Esophagus squamous epithelium (tissue), 5 donors: ENCODE measurements around the gene RAET1G. TPM values are rescaled to one million over a fixed set of nuclear protein-coding genes. Genes with fewer than 3 reads are reported as not detected.
"Not testable (repeated sequence)": the region's sequence is repeated elsewhere in the genome, so short reads cannot be mapped to it uniquely, and the experiment has no call there.

Source experiments
- DNase-seq: peaks from one replicate; lab custom pipeline; 2025; lab: John Stamatoyannopoulos, UW
- H3K27ac ChIP-seq, 4 donors: fragments of 200-600 bp; sonication (generic); one replicate each; pipeline ENCODE4 v1.5.1; 2016 to 2019; ENCODE audit warnings: mild to moderate bottlenecking in 1 of 4
- H3K27me3 ChIP-seq, 4 donors: fragments of 200-600 bp; sonication (generic); 1 replicate in 3 of 4; 2 replicates in 1 of 4; pipeline versions ENCODE4 v1.5.1 to v1.6.0; 2017 to 2021; ENCODE audit warnings: antibody characterized with exemption in 1 of 4
- H3K36me3 ChIP-seq, 3 donors: fragments of 200-600 bp; sonication (generic); one replicate each; pipeline ENCODE4 v1.5.1; 2016 to 2019
- H3K4me1 ChIP-seq, 3 donors: fragments of 200-600 bp; sonication (generic); one replicate each; pipeline ENCODE4 v1.5.1; 2017 to 2019
- H3K4me3 ChIP-seq, 4 donors: fragments of 200-600 bp; sonication (generic); 1 replicate in 3 of 4; 2 replicates in 1 of 4; pipeline ENCODE4 v1.5.1; 2016 to 2019; ENCODE audit warnings: mild to moderate bottlenecking in 2 of 4, moderate library complexity in 1 of 4
- H3K9me3 ChIP-seq, 3 donors: fragments of 200-600 bp; sonication (generic); one replicate each; pipeline ENCODE4 v1.5.1; 2016 to 2019
- CTCF ChIP-seq, 6 experiments: fragments of 450-650 bp in 4 of 6; fragments of 200-600 bp in 2 of 6; sonication (generic) in 2 of 6; IDR thresholded peaks; one replicate each; pipeline ENCODE4 v1.5.1; 2016 to 2019; ENCODE audit warnings: antibody characterized with exemption in 6 of 6, mild to moderate bottlenecking in 4 of 6, moderate library complexity in 4 of 6
- POLR2A ChIP-seq, 4 donors: fragments of 450-650 bp; IDR thresholded peaks; one replicate each; pipeline ENCODE4 v1.6.1; 2017; ENCODE audit warnings: antibody characterized with exemption in 4 of 4, mild to moderate bottlenecking in 4 of 4, moderate library complexity in 3 of 4
- WGBS, 2 donors: methylation state at CpG; one replicate each; pipeline ENCODE4 v1.1.5; 2018; 5-methylcytosine and 5-hydroxymethylcytosine counted together
- intact Hi-C: fragments of 100-400 bp; cut with DNase I; formaldehyde crosslinking; loops from one replicate; pipeline ENCODE4 v1.15.0; 2022
- total RNA-seq, 4 donors: library from RNA; depleted of rRNA; stranded (reverse); fragments of >200 nt; gene quantifications; one replicate each; pipeline ENCODE4 v1.1.0, GENCODE V29; 2016
- donor health status: DM: yes; HTN: yes; CAD: no.

Gene RAET1G
- total RNA-seq, 4 donors from 2014 or later: 9.0 to 26.8 (median 13.5) TPM

GRCh38 chr6:149962461-149963211, 39.7 kb upstream of the RAET1G start:
- H3K36me3 ChIP-seq: no peaks in the 10 kb centered on the region
- H3K27me3 ChIP-seq: peaks cover 10 to 98% (median 18%) of the 10 kb centered on the region in 4 donors
- H3K9me3 ChIP-seq: no peaks in the 10 kb centered on the region
- no peak for TF ChIP-seq POLR2A (IDR thresholded peaks at IDR 0.05)
- no peak for TF ChIP-seq CTCF (IDR thresholded peaks at IDR 0.05)
- peaks cover 22 to 28% (median 24%) of the 10 kb centered on the region in 3 donors for H3K4me1 ChIP-seq
- DNase-seq: no peak
- peak overlapping the region in 2 of 4 donors; percentile 44 to 71 for H3K4me3 ChIP-seq
- intact Hi-C loops: no loop called here
- no peak overlapping the region for H3K27ac ChIP-seq
- WGBS, 2 donors: 81% methylated on average over 5 of the region's 7 CpGs

- Histone ChIP-seq H3K9me3 (no peaks in the 10 kb centered on the region), H3K27me3 (peaks cover 10 to 98% (median 18%) of the 10 kb centered on the region in 4 donors)
- intact Hi-C loops: no loop called here
These were observed 39.0 kb upstream of the RAET1G start for GRCh38 chr6:149961728-149962425.

DNA sequence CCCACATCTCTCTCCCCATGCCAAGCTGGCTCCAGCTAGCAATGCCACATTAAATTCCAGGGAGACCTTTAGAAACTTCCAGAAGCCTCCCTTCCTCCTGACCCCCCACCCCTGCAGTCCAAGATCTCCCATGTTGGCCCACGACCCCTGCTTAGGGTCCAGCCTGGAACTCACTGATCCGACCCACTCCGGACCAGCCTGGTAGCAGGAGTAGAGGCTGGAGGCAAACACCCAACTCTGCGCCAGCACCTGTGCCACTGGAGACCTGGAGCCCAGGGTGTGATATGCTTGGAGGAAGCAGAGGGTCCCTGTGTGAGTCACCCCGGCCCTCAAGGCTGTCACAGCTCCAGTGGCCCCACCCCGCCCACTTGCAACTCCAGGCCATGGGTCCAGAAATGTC, 37.6 kb upstream of the RAET1G start:
- H3K27ac ChIP-seq: no peak overlapping the region
- peaks cover 10 to 98% (median 19%) of the 10 kb centered on the region in 4 donors for H3K27me3 ChIP-seq
- H3K4me3 ChIP-seq: no peak overlapping the region
- WGBS, 2 donors: 74 to 75% methylated on average over 5 to 6 of the region's 6 CpGs
- intact Hi-C loops: no loop called here
- H3K36me3 ChIP-seq: no peaks in the 10 kb centered on the region
- peaks cover 22 to 28% (median 24%) of the 10 kb centered on the region in 3 donors for H3K4me1 ChIP-seq
- no peak for DNase-seq
- TF ChIP-seq CTCF (IDR thresholded peaks at IDR 0.05): no peak
- no peaks in the 10 kb centered on the region for H3K9me3 ChIP-seq

More at GRCh38 chr6:149961728-149962425, 39.0 kb upstream of the RAET1G start:
- 59 to 75% methylated on average over 6 of the region's 6 CpGs for WGBS, 2 donors
- Histone ChIP-seq H3K36me3 (no peaks in the 10 kb centered on the region), H3K4me3 (no peak overlapping the region), H3K27ac (no peak overlapping the region), H3K4me1 (peaks cover 22 to 28% (median 24%) of the 10 kb centered on the region in 3 donors)
- no peak for TF ChIP-seq POLR2A (IDR thresholded peaks at IDR 0.05)
- TF ChIP-seq CTCF (IDR thresholded peaks at IDR 0.05): no peak
- DNase-seq: no peak

- H3K27ac ChIP-seq, H3K9me3 ChIP-seq, intact Hi-C loops, H3K36me3 ChIP-seq, H3K4me3 ChIP-seq, DNase-seq: not testable (repeated sequence)
- 52 to 88% methylated on average over 3 of the region's 4 CpGs for WGBS, 2 donors
- peaks cover 7 to 98% (median 15%) of the 10 kb centered on the region in 4 donors for H3K27me3 ChIP-seq
- peaks cover 18 to 21% (median 18%) of the 10 kb centered on the region in 3 donors for H3K4me1 ChIP-seq
These were observed 36.9 kb upstream of the RAET1G start for GRCh38 chr6:149959806-149960205.

DNA sequence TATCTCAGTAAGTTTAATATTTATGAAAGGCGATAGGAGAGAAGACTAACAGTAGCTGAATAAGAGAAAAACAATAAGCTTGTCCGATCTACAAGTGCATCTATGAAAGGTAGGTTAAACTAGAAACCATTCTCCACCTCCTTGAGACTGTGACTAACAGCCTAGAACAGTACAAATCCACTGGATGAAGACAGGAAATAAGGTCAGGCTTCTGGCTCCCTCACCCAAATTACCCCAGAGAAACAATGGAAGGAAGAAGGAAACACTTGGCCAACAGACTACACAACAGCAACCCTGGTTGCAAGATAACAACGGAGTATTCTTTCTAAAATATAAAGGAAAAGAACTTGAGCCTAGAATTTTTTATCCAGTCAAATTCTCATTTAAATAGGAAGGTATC, 35.2 kb upstream of the RAET1G start:
- H3K27ac ChIP-seq, H3K4me3 ChIP-seq, H3K9me3 ChIP-seq, intact Hi-C loops, DNase-seq, H3K36me3 ChIP-seq: not testable (repeated sequence)
- WGBS, 2 donors: 61 to 63% methylated on average over 3 of the region's 3 CpGs
- peaks cover 0 to 98% (median 8%) of the 10 kb centered on the region in 4 donors for H3K27me3 ChIP-seq
- H3K4me1 ChIP-seq: peaks cover 4 to 19% (median 5%) of the 10 kb centered on the region in 3 donors

DNA sequence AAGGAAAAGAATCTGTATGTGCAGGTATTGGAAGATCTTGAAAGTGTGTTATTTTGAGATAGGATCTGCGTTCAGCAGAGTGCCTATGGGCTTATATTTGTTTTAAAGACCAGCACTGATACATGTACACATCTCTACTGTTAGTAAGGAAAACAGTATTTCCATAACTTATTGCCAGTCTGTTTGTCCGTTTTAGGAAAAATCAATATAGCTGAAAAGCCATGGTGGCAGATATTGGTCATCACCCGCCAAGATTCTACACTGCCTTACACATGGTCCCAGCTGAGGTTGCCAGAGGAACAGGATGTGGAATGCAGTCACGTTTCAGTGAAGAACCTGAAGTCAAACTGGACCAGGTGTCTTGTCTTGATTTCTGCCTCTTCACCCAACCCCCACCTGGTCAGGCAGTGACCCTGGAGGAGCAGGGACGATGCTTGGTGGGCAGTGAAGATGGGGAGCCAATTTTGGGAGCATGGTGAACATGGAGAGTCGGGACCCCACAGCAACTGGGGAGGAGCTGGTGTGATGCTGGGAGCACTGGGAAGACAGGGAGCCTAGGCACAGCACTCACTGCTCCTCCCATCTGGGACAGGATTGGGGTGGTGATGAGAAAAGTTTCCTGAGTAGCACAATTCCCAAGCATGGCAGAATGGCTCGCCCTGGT, 32.9 kb upstream of the RAET1G start:
- H3K9me3 ChIP-seq, H3K27ac ChIP-seq, DNase-seq, H3K36me3 ChIP-seq, intact Hi-C loops, H3K4me3 ChIP-seq: not testable (repeated sequence)
- Histone ChIP-seq H3K27me3 (peaks cover 0 to 98% (median 15%) of the 10 kb centered on the region in 4 donors), H3K4me1 (peaks cover 0 to 15% (median 3%) of the 10 kb centered on the region in 3 donors)
- 36 to 43% methylated on average over 7 of the region's 7 CpGs for WGBS, 2 donors

DNA sequence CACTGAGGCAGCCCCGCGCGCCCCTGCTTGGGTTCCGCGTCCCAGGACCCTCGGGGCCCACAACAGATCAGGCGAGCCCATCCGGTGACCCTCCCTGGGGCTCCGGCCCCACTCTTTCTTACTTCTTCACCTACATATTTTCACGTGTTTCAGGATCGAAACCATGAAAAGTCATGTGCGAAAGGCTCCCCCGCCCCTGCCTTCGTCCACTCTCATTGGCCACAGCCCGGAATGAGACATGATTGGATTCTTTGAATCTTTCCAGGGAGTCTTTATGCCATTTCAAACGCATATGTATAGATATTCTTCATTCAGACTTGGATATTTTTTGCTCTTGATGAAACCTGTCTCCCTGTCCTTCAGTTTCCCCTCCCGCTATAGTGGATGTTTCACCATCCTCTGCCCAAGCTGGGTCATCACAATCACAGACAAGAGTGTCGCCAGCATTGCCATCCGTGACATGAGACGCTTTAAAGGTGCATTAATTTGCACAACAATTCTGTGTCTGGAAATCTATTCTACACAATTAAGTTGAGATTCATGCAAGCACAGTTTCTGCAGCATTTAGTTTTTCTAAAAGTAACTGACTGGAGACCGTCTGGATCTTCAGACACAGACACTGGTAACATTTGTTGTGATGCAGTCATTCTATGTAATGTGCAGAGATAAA, 32.2 kb upstream of the RAET1G start:
- H3K4me3 ChIP-seq, H3K9me3 ChIP-seq, H3K27ac ChIP-seq, DNase-seq, intact Hi-C loops, H3K36me3 ChIP-seq: not testable (repeated sequence)
- Histone ChIP-seq H3K27me3 (peaks cover 0 to 98% (median 15%) of the 10 kb centered on the region in 4 donors), H3K4me1 (peaks cover 0 to 15% (median 3%) of the 10 kb centered on the region in 3 donors)
- WGBS, 2 donors: 13 to 24% methylated on average over 12 of the region's 21 CpGs

DNA sequence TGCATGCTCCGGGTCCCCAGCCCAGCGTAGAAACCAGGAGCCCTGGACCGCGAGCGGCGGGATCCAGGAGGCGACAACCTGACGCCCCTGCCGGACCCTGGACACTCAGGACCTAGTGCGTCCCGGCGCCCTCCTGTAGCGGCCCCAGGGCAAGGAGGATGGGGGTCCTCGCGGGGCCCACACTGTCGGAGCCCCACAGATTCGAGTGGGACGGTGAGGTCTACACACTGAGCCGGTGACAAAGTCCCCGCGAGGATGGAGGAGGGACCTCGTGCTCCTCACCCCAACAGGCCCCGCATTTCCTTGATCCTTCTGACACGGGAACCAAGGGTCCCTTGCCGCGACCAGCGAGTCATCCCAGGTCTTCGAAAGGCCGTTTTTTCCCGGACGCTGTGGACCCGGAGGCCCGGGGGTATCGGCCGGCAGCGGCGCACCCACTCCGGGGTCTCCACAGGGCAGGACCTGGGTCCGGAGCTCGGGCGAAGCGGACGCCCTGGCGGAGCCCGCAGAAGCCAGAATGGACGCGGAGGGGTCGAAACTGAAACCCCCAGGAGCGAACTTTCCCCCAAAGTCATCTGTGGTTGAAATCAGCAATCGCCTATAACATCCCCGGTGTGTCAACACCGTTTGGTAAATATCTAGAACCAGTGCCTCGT, 31.5 kb upstream of the RAET1G start:
- H3K36me3 ChIP-seq, H3K9me3 ChIP-seq, DNase-seq, H3K27ac ChIP-seq, intact Hi-C loops: not testable (repeated sequence)
- Histone ChIP-seq H3K27me3 (peaks cover 0 to 98% (median 15%) of the 10 kb centered on the region in 4 donors), H3K4me1 (peaks cover 0 to 15% (median 3%) of the 10 kb centered on the region in 3 donors), H3K4me3 (peak overlapping the region in 1 of 4 donors; percentile 26)
- 26% methylated on average over 7 of the region's 53 CpGs; no CpG with 5 or more reads in 1 of the 2 donors for WGBS, 2 donors
